ENCODE measurements around the gene RNF25. TPM values are rescaled to one million over a fixed set of nuclear protein-coding genes. Genes with fewer than 3 reads are reported as not detected.
A peak's percentile ranks its signal among the peaks of the same experiment; 100 is the strongest.

The RNF25 gene, protein sequence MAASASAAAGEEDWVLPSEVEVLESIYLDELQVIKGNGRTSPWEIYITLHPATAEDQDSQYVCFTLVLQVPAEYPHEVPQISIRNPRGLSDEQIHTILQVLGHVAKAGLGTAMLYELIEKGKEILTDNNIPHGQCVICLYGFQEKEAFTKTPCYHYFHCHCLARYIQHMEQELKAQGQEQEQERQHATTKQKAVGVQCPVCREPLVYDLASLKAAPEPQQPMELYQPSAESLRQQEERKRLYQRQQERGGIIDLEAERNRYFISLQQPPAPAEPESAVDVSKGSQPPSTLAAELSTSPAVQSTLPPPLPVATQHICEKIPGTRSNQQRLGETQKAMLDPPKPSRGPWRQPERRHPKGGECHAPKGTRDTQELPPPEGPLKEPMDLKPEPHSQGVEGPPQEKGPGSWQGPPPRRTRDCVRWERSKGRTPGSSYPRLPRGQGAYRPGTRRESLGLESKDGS
- 10 to 100 TPM; 12.6 to 33.4 (median 28.3) TPM for total RNA-seq
- 10 to 100 TPM; 17.4 to 29.5 TPM for polyA plus RNA-seq
- 10.9 reads per million, percentile 37 among the genes with 10 or more reads in this experiment for total RNA-seq

DNA sequence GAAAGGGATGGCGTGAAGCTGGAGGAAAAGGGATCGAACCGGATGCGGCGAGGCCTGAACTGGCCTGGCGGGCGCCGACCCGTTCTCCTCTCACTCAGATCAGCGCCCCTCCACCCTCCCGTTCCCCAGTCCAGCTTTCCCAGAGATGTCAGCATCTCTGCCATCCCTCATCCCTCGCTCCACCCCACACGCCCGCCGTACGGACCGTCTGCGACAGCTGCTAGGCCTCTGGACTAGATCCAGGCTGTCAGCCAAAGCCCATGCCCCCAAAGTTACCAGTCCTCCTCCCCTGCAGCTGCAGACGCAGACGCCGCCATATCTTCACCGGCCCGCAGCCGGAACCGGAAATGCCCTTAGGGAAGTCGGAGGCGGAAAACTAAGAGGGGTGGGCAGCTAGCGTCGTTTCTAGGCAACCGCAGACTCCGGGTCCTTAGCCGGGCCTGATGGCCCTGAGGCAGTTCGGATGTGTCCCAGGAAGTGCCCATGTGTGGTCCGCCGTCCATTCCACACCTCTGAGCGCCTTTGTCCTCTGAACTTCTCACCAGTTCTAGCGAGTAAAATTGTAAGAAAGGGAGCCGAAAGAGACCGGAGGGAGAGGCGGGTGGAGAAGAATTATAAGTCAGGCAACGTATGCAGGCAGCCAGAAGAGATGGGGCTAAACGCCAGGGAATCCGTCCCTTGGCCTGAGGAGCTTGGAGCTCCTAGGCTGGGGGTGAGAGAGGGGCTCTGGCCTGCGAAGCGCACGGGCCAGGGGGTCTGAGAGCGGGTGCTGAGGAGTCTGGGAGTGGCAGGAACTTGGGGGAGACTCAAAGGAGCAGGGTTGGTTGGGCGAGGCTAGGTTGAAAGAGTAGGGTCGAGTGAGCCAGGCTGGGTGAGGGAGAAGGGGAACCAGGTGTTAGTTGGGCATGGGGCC lies at the start of gene RNF25, which contains the start of gene STK36:
Gene RNF25, minus strand, starts transcription at position 349 of the 913 bp plus-strand sequence. Its CDS starts 32 bp downstream, at position 317.
Gene STK36, plus strand, starts transcription at position 433 of the 913 bp plus-strand sequence. CDS start 744 bp downstream, outside the sequence.
- ChIA-PET POLR2A (interaction anchor here (0.9 to 5.7 kb wide), 6 partner anchors 9 to 717 kb away, joined by 3 to 69 read pairs (median 4); partner anchors contain the start of genes BCS1L, TTLL4 and ZNF142), CTCF (interaction anchor here (1.0 to 1.9 kb wide), 5 partner anchors 9 to 399 kb away, joined by 3 to 11 read pairs (median 5); partner anchors contain the start of genes BCS1L and ZNF142)
- Histone ChIP-seq H3K27ac (ENCODE audit: low read depth, low read length) (peak within 1 kb of the TSS; percentile 84), H3K4me1 (ENCODE audit: control insufficient read depth in 2 of 2, insufficient read depth in 2 of 2, low read length in 2 of 2) (peaks cover 9 to 15% of the 10 kb centered on the region in 2 donors), H3K9me3 (ENCODE audit: control insufficient read depth in 2 of 3, low read length in 3 of 3) (no peaks in the 10 kb centered on the region), H3K27me3 (ENCODE audit: control insufficient read depth in 2 of 2, insufficient read depth in 2 of 2, low read length in 2 of 2) (no peaks in the 10 kb centered on the region), H3K36me3 (ENCODE audit: control insufficient read depth in 2 of 3, insufficient read depth in 3 of 3, low read length in 3 of 3) (peaks cover 0 to 22% (median 0%) of the 10 kb centered on the region in 3 experiments), H3K4me3 (ENCODE audit: low read length) (peak within 1 kb of the TSS; percentile 81)
- H3K36me3 Mint-ChIP-seq: peaks cover 0 to 7% (median 7%) of the 10 kb centered on the region in 5 donors
- peak within 1 kb of the TSS; percentile 90 to 98 (median 96) for H3K27ac Mint-ChIP-seq
- ATAC-seq: peak; percentile 96
- H3K4me3 Mint-ChIP-seq: peak within 1 kb of the TSS; percentile 88 to 100 (median 98)
- no peaks in the 10 kb centered on the region for H3K27me3 Mint-ChIP-seq
- DNase-seq: peak; percentile 60 to 86 (median 79)
- intact Hi-C loops (cut with micrococcal nuclease): loop anchor here (1.0 to 5.0 kb wide), 14 partner anchors 13 to 925 kb away; partner anchors contain the start of genes BCS1L (in 2 of the 2), DNAJB2 (in 2 of the 2), DNPEP (in 2 of the 2) and TTLL4 (in 2 of the 2)
- no peaks in the 10 kb centered on the region for H3K9me3 Mint-ChIP-seq
- H3K4me1 Mint-ChIP-seq: peaks cover 14 to 29% (median 24%) of the 10 kb centered on the region in 7 donors

DNA sequence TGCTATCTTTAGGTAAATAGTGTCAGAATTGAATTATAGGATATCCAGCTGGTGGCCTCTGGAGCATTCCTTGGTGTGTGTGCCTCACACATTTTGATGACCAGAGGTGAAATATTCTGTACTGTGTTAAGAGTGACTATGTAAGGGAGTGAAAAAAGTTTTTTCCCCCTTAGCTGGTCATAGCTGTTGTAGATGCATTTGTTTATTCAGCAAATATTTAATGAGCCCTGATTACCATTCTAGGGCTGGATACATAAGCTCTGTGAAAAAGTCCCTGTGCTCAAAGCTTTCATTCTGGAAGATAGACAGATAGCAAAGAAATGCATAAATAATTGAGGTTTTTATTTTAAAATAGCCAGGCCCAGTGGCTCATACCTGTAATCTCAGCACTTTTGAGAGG lies 49.7 kb upstream of the RNF25 start:
- POLR2A ChIA-PET: no interaction called here
- Histone ChIP-seq H3K4me3 (ENCODE audit: low read length) (no peak overlapping the region), H3K36me3 (ENCODE audit: control insufficient read depth in 2 of 3, insufficient read depth in 3 of 3, low read length in 3 of 3) (no peaks in the 10 kb centered on the region), H3K27ac (ENCODE audit: low read depth, low read length) (no peak overlapping the region), H3K27me3 (ENCODE audit: control insufficient read depth in 2 of 2, insufficient read depth in 2 of 2, low read length in 2 of 2) (no peaks in the 10 kb centered on the region), H3K9me3 (ENCODE audit: control insufficient read depth in 2 of 3, low read length in 3 of 3) (peaks cover 0 to 4% (median 0%) of the 10 kb centered on the region in 3 experiments), H3K4me1 (ENCODE audit: control insufficient read depth in 2 of 2, insufficient read depth in 2 of 2, low read length in 2 of 2) (no peaks in the 10 kb centered on the region)
- Mint-ChIP-seq H3K9me3 (peaks cover 0 to 15% (median 7%) of the 10 kb centered on the region in 11 donors), H3K27ac (no peak overlapping the region), H3K36me3 (peaks cover 8 to 26% (median 18%) of the 10 kb centered on the region in 5 donors), H3K4me1 (peaks cover 8 to 23% (median 18%) of the 10 kb centered on the region in 7 donors), H3K4me3 (no peak overlapping the region), H3K27me3 (no peaks in the 10 kb centered on the region)
- DNase-seq (no peak), ATAC-seq (no peak)
- intact Hi-C loops (cut with micrococcal nuclease): no loop called here
- CTCF ChIA-PET: interaction anchor here (1.5 to 1.7 kb wide), 2 partner anchors 11 to 34 kb away, joined by 3 to 4 read pairs; partner anchors contain the start of gene TTLL4

DNA sequence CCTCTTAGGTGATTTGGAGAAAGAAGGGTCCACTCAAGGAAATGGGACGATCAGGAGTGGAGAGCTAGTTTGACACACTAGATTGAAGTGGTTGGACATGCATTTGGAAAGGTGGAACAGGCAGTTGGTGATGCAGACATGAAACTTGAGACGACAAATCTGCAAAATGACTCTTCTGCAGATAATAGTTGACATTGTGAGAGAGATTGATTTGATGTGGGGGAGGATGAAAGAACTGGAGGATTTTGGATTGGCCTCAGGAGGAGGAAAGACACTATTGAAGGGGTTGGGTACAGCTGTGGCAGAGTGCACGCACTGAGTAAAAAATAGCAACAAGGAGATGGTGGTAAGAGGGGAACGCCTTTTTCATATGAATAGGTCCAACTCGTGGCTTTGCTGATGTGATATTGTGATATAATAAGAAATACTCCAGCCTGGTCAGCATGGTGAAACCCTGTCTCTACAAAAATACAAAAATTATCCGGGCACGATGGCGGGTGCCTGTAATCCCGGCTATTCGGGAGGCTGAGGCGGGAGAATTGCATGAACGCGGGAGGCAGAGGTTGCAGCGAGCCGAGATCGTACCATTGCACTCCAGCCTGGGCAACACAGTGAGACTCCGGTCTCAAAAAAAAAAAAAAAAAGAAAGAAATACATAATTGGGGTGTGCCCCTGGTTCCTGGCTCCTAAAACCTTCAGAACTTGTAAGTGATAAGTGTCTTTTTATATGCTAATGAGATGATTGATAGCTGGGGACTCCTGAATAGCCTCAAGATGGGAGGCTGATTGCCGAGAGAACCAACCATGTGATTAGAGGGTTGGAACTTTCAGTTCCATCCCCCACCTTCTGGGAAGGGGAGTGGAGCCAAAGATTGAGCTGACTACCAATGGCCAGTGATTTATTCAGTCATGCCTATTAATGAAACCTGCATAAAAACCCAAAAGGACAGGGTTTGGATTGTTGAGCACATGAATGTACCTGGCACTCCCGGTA lies 48.5 kb upstream of the RNF25 start:
- H3K4me3 ChIP-seq (ENCODE audit: low read length): no peak overlapping the region
- no peak for DNase-seq
- Mint-ChIP-seq H3K27me3 (no peaks in the 10 kb centered on the region), H3K36me3 (peaks cover 0 to 21% (median 12%) of the 10 kb centered on the region in 5 donors), H3K4me3 (no peak overlapping the region), H3K4me1 (peaks cover 8 to 23% (median 18%) of the 10 kb centered on the region in 7 donors), H3K9me3 (peaks cover 0 to 4% (median 0%) of the 10 kb centered on the region in 11 donors), H3K27ac (peak overlapping the region in 1 of 9 donors; percentile 48)
- no peaks in the 10 kb centered on the region for H3K4me1 ChIP-seq (ENCODE audit: control insufficient read depth in 2 of 2, insufficient read depth in 2 of 2, low read length in 2 of 2)
- POLR2A ChIA-PET: no interaction called here
- H3K9me3 ChIP-seq (ENCODE audit: control insufficient read depth in 2 of 3, low read length in 3 of 3): no peaks in the 10 kb centered on the region
- ATAC-seq: no peak
- intact Hi-C loops (cut with micrococcal nuclease): no loop called here
- no peak overlapping the region for H3K27ac ChIP-seq (ENCODE audit: low read depth, low read length)
- CTCF ChIA-PET: interaction anchor here (0.6 kb wide), 1 partner anchor 12 kb away, joined by 5 read pairs; no protein-coding TSS in a partner anchor
- H3K27me3 ChIP-seq (ENCODE audit: control insufficient read depth in 2 of 2, insufficient read depth in 2 of 2, low read length in 2 of 2): no peaks in the 10 kb centered on the region
- H3K36me3 ChIP-seq (ENCODE audit: control insufficient read depth in 2 of 3, insufficient read depth in 3 of 3, low read length in 3 of 3): no peaks in the 10 kb centered on the region

DNA sequence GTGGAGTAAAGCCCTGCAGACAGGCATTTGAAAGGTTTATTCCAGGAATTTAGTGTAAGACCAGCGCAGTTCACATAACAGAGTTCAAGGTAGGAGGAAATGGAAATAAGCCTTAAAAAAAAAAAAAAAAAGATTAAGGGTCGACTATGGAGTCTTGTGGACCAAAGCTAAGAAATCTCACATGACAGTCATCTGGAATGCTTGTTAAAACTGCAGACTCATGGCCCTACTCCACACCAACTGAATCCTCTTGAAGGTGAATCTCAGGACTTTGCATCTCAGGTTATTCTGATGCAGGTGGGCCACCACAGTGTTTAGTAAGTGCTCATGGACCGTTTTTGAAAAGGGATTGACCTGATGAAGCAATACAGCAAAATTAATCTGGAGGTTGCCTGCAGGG lies 47.7 kb upstream of the RNF25 start:
- no peaks in the 10 kb centered on the region for H3K27me3 ChIP-seq (ENCODE audit: control insufficient read depth in 2 of 2, insufficient read depth in 2 of 2, low read length in 2 of 2)
- intact Hi-C loops (cut with micrococcal nuclease): no loop called here

DNA sequence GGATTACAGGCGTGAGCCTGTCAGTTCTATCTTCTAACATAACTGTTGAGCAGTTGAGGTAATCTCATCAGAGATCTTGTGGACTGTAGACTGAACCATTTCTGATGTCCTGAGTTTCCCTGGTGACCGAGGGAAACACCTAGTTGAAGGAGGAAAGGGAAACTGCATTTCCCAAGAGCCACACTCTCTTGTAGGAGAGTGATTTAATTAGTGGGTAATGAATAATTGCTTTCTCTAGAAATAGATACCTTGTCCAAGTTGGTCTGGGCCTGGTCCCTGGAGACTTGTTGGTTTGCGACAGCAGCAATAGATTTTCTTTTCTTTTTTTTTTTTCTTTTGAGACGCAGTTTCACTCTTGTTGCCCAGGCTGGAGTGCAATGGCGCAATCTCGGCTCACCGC lies 46.3 kb upstream of the RNF25 start:
- no peak overlapping the region for H3K27ac Mint-ChIP-seq
- no peak overlapping the region for H3K4me3 ChIP-seq (ENCODE audit: low read length)
- H3K4me1 Mint-ChIP-seq: peaks cover 14 to 23% (median 18%) of the 10 kb centered on the region in 7 donors
- H3K4me3 Mint-ChIP-seq: no peak overlapping the region
- H3K27me3 ChIP-seq (ENCODE audit: control insufficient read depth in 2 of 2, insufficient read depth in 2 of 2, low read length in 2 of 2): no peaks in the 10 kb centered on the region
- peaks cover 0 to 1% (median 0%) of the 10 kb centered on the region in 11 donors for H3K9me3 Mint-ChIP-seq
- H3K36me3 ChIP-seq (ENCODE audit: control insufficient read depth in 2 of 3, insufficient read depth in 3 of 3, low read length in 3 of 3): no peaks in the 10 kb centered on the region
- H3K27ac ChIP-seq (ENCODE audit: low read depth, low read length): no peak overlapping the region
- intact Hi-C loops (cut with micrococcal nuclease): no loop called here
- CTCF ChIA-PET: no interaction called here
- DNase-seq (no peak), ATAC-seq (no peak)
- H3K36me3 Mint-ChIP-seq: peaks cover 0 to 15% (median 12%) of the 10 kb centered on the region in 5 donors
- H3K9me3 ChIP-seq (ENCODE audit: control insufficient read depth in 2 of 3, low read length in 3 of 3): no peaks in the 10 kb centered on the region
- no peaks in the 10 kb centered on the region for H3K27me3 Mint-ChIP-seq
- POLR2A ChIA-PET: no interaction called here
- H3K4me1 ChIP-seq (ENCODE audit: control insufficient read depth in 2 of 2, insufficient read depth in 2 of 2, low read length in 2 of 2): no peaks in the 10 kb centered on the region

More for the DNA sequence above, 47.7 kb upstream of the RNF25 start:
- ChIA-PET CTCF (no interaction called here), POLR2A (no interaction called here)
- H3K27ac ChIP-seq (ENCODE audit: low read depth, low read length): no peak overlapping the region
- H3K4me1 ChIP-seq (ENCODE audit: control insufficient read depth in 2 of 2, insufficient read depth in 2 of 2, low read length in 2 of 2): no peaks in the 10 kb centered on the region
- DNase-seq (no peak), ATAC-seq (no peak)
- Mint-ChIP-seq H3K36me3 (peaks cover 0 to 19% (median 10%) of the 10 kb centered on the region in 5 donors), H3K4me1 (peaks cover 8 to 22% (median 18%) of the 10 kb centered on the region in 7 donors), H3K9me3 (no peaks in the 10 kb centered on the region), H3K27me3 (no peaks in the 10 kb centered on the region), H3K27ac (peak overlapping the region in 1 of 9 donors; percentile 89), H3K4me3 (no peak overlapping the region)
- no peak overlapping the region for H3K4me3 ChIP-seq (ENCODE audit: low read length)
- H3K36me3 ChIP-seq (ENCODE audit: control insufficient read depth in 2 of 3, insufficient read depth in 3 of 3, low read length in 3 of 3): no peaks in the 10 kb centered on the region
- no peaks in the 10 kb centered on the region for H3K9me3 ChIP-seq (ENCODE audit: control insufficient read depth in 2 of 3, low read length in 3 of 3)

All from naive thymus-derived CD4-positive, alpha-beta T cell (primary cell).